Measurements from ENCODE around the gene RRAGB.

DNA sequence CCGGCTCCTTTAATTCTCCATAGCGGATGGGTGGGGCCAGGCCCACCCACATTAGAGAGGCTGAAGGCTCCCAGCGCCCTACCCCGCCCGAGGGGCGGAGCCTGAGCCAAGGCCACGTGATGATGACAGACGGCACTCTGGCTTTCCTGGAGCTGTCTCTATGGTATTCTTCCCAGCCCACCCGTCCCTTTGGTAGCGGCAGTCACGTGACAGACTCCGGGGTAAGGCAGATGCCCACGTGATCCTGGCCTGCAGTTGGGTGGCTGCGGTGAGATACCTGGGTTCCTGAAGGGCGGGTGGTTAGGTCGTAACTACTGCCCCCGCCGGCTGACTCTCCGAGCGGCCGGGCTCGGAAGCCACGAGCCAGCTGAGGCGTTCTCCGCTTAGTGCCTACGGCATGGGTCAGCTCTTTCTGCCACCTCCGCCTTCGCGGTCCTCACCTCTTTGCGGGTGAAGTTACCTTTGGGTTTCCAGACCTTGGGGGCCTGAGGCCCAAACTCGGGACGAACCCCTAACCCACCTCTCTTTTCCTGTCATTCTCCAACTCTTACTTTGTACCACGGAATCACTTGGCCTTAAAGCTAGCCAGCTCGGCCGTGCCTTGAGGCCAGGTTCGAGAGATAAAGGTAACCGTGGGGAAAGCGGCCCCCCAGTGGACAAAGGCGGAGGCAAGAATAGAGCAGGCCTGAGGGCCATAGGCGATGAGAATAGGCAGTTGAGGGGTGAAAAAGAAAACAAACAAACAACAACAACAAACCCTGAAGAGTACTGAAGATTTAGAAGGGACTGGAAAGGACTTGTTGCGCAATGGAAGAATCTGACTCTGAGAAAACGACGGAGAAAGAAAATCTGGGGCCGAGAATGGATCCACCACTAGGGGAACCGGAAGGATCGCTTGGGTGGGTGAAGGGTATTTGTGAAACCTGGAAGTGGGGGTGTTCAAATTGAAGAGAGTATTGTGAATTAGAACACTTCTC lies at the start of gene RRAGB:
- TF ChIP-seq, protein P1, sequence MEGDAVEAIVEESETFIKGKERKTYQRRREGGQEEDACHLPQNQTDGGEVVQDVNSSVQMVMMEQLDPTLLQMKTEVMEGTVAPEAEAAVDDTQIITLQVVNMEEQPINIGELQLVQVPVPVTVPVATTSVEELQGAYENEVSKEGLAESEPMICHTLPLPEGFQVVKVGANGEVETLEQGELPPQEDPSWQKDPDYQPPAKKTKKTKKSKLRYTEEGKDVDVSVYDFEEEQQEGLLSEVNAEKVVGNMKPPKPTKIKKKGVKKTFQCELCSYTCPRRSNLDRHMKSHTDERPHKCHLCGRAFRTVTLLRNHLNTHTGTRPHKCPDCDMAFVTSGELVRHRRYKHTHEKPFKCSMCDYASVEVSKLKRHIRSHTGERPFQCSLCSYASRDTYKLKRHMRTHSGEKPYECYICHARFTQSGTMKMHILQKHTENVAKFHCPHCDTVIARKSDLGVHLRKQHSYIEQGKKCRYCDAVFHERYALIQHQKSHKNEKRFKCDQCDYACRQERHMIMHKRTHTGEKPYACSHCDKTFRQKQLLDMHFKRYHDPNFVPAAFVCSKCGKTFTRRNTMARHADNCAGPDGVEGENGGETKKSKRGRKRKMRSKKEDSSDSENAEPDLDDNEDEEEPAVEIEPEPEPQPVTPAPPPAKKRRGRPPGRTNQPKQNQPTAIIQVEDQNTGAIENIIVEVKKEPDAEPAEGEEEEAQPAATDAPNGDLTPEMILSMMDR (IDR thresholded peaks at IDR 0.05): peak in 5 of 7 experiments; percentile 29 to 65 (median 49)
- no peak for TF ChIP-seq POLR2A (IDR thresholded peaks at IDR 0.05)
